CD4-positive, alpha-beta T cell treated with Interleukin-4 for 4 hours (primary cell): ENCODE results near the gene PANX2.

Experiments
- DNase-seq: peaks from one replicate; pipeline ENCODE4 v3.0.0-alpha.2; 2020

Gene PANX2

GRCh38 chr22:50185375-50186087 lies 15.0 kb downstream of the PANX2 start, which contains the start of gene TRABD:
Gene TRABD (plus strand): TSS chr22:50185913. CDS start chr22:50193061, 7,148 bp downstream.
- DNase-seq, result peak; percentile 86

GRCh38 chr22:50186181-50186714 lies 15.7 kb downstream of the PANX2 start:
- DNase-seq, result no peak

- DNase-seq, result peak; percentile 33
Measured at GRCh38 chr22:50186761-50187523, 16.4 kb downstream of the PANX2 start.

GRCh38 chr22:50188356-50188755 lies 17.8 kb downstream of the PANX2 start:
- no peak for DNase-seq

GRCh38 chr22:50189184-50189848 lies 18.8 kb downstream of the PANX2 start:
- DNase-seq, result no peak

- DNase-seq, result no peak
Measured at GRCh38 chr22:50189849-50190181, 19.3 kb downstream of the PANX2 start.

- peak; percentile 85 for DNase-seq
Measured at GRCh38 chr22:50190182-50190940, 19.8 kb downstream of the PANX2 start.

GRCh38 chr22:50190941-50191741 lies 20.6 kb downstream of the PANX2 start:
- peak; percentile 86 for DNase-seq

GRCh38 chr22:50192436-50193204 lies 22.1 kb downstream of the PANX2 start:
- DNase-seq, result peak; percentile 49

- no peak for DNase-seq
Measured at GRCh38 chr22:50193621-50194020, 23.1 kb downstream of the PANX2 start.

GRCh38 chr22:50194037-50194805 lies 23.7 kb downstream of the PANX2 start:
- no peak for DNase-seq

GRCh38 chr22:50196256-50196655 lies 25.7 kb downstream of the PANX2 start:
- no peak for DNase-seq

- no peak for DNase-seq
Measured at GRCh38 chr22:50197000-50197800, 26.7 kb downstream of the PANX2 start.

GRCh38 chr22:50197856-50198623 lies 27.5 kb downstream of the PANX2 start:
- DNase-seq, result no peak

- no peak for DNase-seq
Measured at GRCh38 chr22:50198624-50199017, 28.1 kb downstream of the PANX2 start.

- no peak for DNase-seq
Measured at GRCh38 chr22:50199251-50199721, 28.8 kb downstream of the PANX2 start.

- no peak for DNase-seq
Measured at GRCh38 chr22:50199829-50200460, 29.4 kb downstream of the PANX2 start.
